Ishikawa (cell line): ENCODE measurements around the gene GNB5.

ENCODE experiments used
- EGR1 ChIP-seq: IDR thresholded peaks from 2 replicates; pipeline ENCODE4 v1.6.1; 2012
- EP300 ChIP-seq: IDR thresholded peaks from 2 replicates; pipeline ENCODE4 v1.6.1; 2012; ENCODE audit warnings: borderline replicate concordance
- MAX ChIP-seq: IDR thresholded peaks from 2 replicates; pipeline ENCODE4 v1.6.1; 2012
- TAF1 ChIP-seq: IDR thresholded peaks from 2 replicates; pipeline ENCODE4 v1.6.1; 2012; ENCODE audit warnings: low read depth, mild to moderate bottlenecking
- ZBTB7A ChIP-seq: IDR thresholded peaks from 2 replicates; pipeline ENCODE4 v1.6.1; 2012; ENCODE audit warnings: low read depth

- TF ChIP-seq EP300 (no peak), EGR1 (no peak), TAF1 (no peak), ZBTB7A (no peak), MAX (no peak)
These were observed 9.7 kb upstream of the GNB5 start for GRCh38 chr15:52200831-52201365.
